ENCODE measurements around the gene DIS3L2. TPM values are rescaled to one million over a fixed set of nuclear protein-coding genes. Genes with fewer than 3 reads are reported as not detected.
A peak's percentile ranks its signal among the peaks of the same experiment; 100 is the strongest.
"Not testable (repeated sequence)": the region's sequence is repeated elsewhere in the genome, so short reads cannot be mapped to it uniquely, and the experiment has no call there.

The DIS3L2 gene
- total and polyA plus RNA-seq, 2 of the 8 experiments (the other 6 are each of a cell fraction or from before 2014, with no cell fraction given): 11.5 to 21.6 TPM

DNA sequence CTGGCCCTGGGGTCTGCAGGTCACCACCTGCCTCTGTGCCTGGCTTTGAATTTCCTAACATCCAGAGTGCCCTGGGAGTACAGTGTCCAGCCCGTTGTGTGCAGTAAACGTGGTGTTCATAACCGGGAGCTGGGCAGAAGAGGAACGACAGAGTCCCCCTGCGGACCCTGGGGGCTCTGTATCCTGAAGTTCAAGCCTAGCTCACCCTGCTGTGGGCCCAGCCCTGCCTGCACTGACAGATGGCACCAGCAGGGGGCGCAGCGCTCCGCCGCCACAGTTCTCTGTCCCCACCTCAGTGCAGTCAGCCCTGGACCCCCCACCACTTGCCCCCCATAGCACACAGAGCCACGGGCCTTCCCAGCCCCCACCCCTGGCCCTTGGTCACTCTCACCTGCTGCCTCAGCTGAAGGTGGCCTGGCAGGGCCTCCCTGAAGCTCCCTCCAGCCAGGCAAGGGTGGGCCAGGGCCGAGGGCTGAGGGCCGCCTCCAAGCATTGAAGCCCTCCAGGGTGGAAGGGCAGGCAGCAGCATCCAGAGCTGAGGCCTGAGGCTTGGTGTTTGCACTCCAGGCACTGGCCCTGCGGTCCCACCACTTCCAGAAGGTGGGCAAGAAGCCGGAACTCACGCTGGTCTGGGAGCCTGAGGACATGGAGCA lies 373.8 kb downstream of the DIS3L2 start:
- FAIRE-seq: peak; percentile 94
- not testable (repeated sequence) for H2BK15ac ChIP-seq (ENCODE audit: low read length); H4K8ac ChIP-seq (ENCODE audit: extremely low read depth, insufficient read depth, low read length); H3K4me2 ChIP-seq (ENCODE audit: insufficient read depth in 1 of 2, low read depth in 2 of 2, low read length in 2 of 2); H2BK120ac ChIP-seq (replicated peaks; ENCODE audit: low read depth, low read length); H3K23me2 ChIP-seq (ENCODE audit: low read depth, low read length); H3K23ac ChIP-seq (ENCODE audit: insufficient read length); H2AK5ac ChIP-seq (ENCODE audit: low read depth, low read length); H2BK12ac ChIP-seq (ENCODE audit: low read depth, low read length); H3K4me1 ChIP-seq (replicated peaks in 1 of 4; ENCODE audit: control insufficient read depth in 3 of 4, insufficient read depth in 4 of 4, low read length in 3 of 4); H3K79me1 ChIP-seq (ENCODE audit: low read depth, low read length); H3K9me3 ChIP-seq (ENCODE audit: insufficient read depth in 2 of 2, low read depth in 1 of 2, low read length in 1 of 2); H2AFZ ChIP-seq (ENCODE audit: low read length); H3K27ac ChIP-seq (ENCODE audit: low read depth, low read length); H3K56ac ChIP-seq (replicated peaks; ENCODE audit: insufficient read length, low read depth, low read length); H3K9ac ChIP-seq (replicated peaks in 1 of 4; ENCODE audit: extremely low read depth in 1 of 4, low read depth in 3 of 4, low read length in 3 of 4); H3K18ac ChIP-seq (ENCODE audit: extremely low read depth, low read length); H3K79me2 ChIP-seq (ENCODE audit: control insufficient read depth in 1 of 2, insufficient read depth in 2 of 2, low read length in 2 of 2); H3K36me3 ChIP-seq (ENCODE audit: control insufficient read depth in 2 of 4, insufficient read depth in 4 of 4, low read length in 3 of 4); H4K5ac ChIP-seq (ENCODE audit: insufficient read length, low read depth, low read length); H3K4me3 ChIP-seq (ENCODE audit: extremely low read depth in 1 of 4, insufficient read depth in 2 of 4, low read depth in 3 of 4, low read length in 4 of 4); H3K14ac ChIP-seq (ENCODE audit: insufficient read length); H4K20me1 ChIP-seq (replicated peaks in 1 of 2; ENCODE audit: control insufficient read depth in 1 of 2, insufficient read depth in 2 of 2, low read length in 2 of 2); H2BK5ac ChIP-seq (ENCODE audit: low read depth, low read length); H2BK20ac ChIP-seq (ENCODE audit: low read length); H3K27me3 ChIP-seq (replicated peaks in 1 of 4; ENCODE audit: control insufficient read depth in 3 of 4, extremely low read depth in 1 of 4, insufficient read depth in 3 of 4, low read length in 3 of 4); H3K4ac ChIP-seq (replicated peaks; ENCODE audit: insufficient read length, low read depth, low read length)
- WGBS, 2 experiments (ENCODE audit: extremely low coverage in 1 of 2, insufficient coverage in 1 of 2, insufficient read length in 1 of 2, insufficient replicate concordance in 2 of 2, low coverage in 1 of 2, low lambda C conversion rate in 2 of 2, missing lambda C conversion rate in 1 of 2): 51% methylated on average over 8 of the region's 15 CpGs; no CpG with 5 or more reads in 1 of the 2 experiments
- TF ChIP-seq, protein P1, sequence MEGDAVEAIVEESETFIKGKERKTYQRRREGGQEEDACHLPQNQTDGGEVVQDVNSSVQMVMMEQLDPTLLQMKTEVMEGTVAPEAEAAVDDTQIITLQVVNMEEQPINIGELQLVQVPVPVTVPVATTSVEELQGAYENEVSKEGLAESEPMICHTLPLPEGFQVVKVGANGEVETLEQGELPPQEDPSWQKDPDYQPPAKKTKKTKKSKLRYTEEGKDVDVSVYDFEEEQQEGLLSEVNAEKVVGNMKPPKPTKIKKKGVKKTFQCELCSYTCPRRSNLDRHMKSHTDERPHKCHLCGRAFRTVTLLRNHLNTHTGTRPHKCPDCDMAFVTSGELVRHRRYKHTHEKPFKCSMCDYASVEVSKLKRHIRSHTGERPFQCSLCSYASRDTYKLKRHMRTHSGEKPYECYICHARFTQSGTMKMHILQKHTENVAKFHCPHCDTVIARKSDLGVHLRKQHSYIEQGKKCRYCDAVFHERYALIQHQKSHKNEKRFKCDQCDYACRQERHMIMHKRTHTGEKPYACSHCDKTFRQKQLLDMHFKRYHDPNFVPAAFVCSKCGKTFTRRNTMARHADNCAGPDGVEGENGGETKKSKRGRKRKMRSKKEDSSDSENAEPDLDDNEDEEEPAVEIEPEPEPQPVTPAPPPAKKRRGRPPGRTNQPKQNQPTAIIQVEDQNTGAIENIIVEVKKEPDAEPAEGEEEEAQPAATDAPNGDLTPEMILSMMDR (IDR thresholded peaks at IDR 0.05; ENCODE audit: control extremely low read depth in 1 of 3, insufficient read depth in 1 of 3, low read depth in 1 of 3, low read length in 3 of 3): peak in 2 of 3 experiments; percentile 55 to 60; a peak in 3 of 4 replicates
- peak; percentile 32 to 43; a peak in 3 of 4 replicates for TF ChIP-seq RAD21 (IDR thresholded peaks at IDR 0.05 in 1 of 2, conservative IDR thresholded peaks at IDR 0.05 in 1 of 2; ENCODE audit: low read depth in 2 of 2, low read length in 2 of 2)
- DNase-seq (ENCODE audit: low read depth in 1 of 2, low spot score in 2 of 2): peak in 1 of 2 experiments; percentile 70
- CTCF ChIA-PET (ENCODE audit: partially characterized antibody): interaction anchor here (0.6 to 5.5 kb wide), 37 partner anchors 8 to 482 kb away, joined by 3 to 92 read pairs (median 4); partner anchors contain the start of genes CHRNG and PRSS56
- POLR2A ChIA-PET (ENCODE audit: partially characterized antibody): interaction anchor here (1.3 kb wide), 1 partner anchor 90 kb away, joined by 3 read pairs; no protein-coding TSS in a partner anchor
- peak overlapping the region; percentile 65 for H4K91ac ChIP-seq (replicated peaks; ENCODE audit: insufficient read length, low read length)

Data from H1 (cell line).